Astrocyte (in vitro differentiated cells and primary cell): ENCODE measurements around the gene MAST3. TPM values are rescaled to one million over a fixed set of nuclear protein-coding genes. Genes with fewer than 3 reads are reported as not detected.

Experiments used
- DNase-seq: peaks from one replicate; pipeline ENCODE4 v3.0.0-alpha.2; 2010; ENCODE audit warnings: low read depth
- FAIRE-seq: peaks from 2 replicates; lab custom pipeline; 2011; peaks lifted over from hg19 to GRCh38; lab: Jason Lieb, UNC
- H2AFZ ChIP-seq: 2 replicates; pipeline ENCODE4 v1.6.0; 2012; ENCODE audit warnings: low read depth, low read length, inconsistent platforms
- H3K27ac ChIP-seq: 2 replicates; pipeline ENCODE4 v1.5.1; 2011; ENCODE audit warnings: low read depth, low read length, inconsistent platforms
- H3K27me3 ChIP-seq: 2 replicates; pipeline ENCODE4 v1.6.0; 2011; ENCODE audit warnings: low read length, inconsistent platforms; ENCODE audit not compliant: insufficient read depth
- H3K36me3 ChIP-seq: 2 replicates; pipeline ENCODE4 v1.5.1; 2011; ENCODE audit warnings: low read length, inconsistent platforms; ENCODE audit not compliant: insufficient read depth
- H3K4me1 ChIP-seq: 2 replicates; pipeline ENCODE4 v1.5.1; 2011; ENCODE audit warnings: low read length, inconsistent platforms; ENCODE audit not compliant: insufficient read depth
- H3K4me2 ChIP-seq: 2 replicates; pipeline ENCODE4 v1.6.0; 2012; ENCODE audit warnings: low read length, inconsistent platforms
- H3K4me3 ChIP-seq: 2 replicates; pipeline ENCODE4 v1.5.1; 2011; ENCODE audit warnings: low read depth, mild to moderate bottlenecking, low read length, inconsistent platforms; ENCODE audit not compliant: insufficient read depth
- H3K79me2 ChIP-seq: 2 replicates; pipeline ENCODE4 v1.6.0; 2012; ENCODE audit warnings: mild to moderate bottlenecking, low read length, inconsistent platforms; ENCODE audit not compliant: insufficient read depth
- H3K9ac ChIP-seq: 2 replicates; pipeline ENCODE4 v1.6.0; 2012; ENCODE audit warnings: mild to moderate bottlenecking, low read length, inconsistent platforms
- H3K9me3 ChIP-seq: 2 replicates; pipeline ENCODE4 v1.5.1; 2012; ENCODE audit warnings: low read depth, mild to moderate bottlenecking, low read length, inconsistent platforms; ENCODE audit not compliant: insufficient read depth
- H4K20me1 ChIP-seq: 2 replicates; pipeline ENCODE4 v1.6.0; 2012; ENCODE audit warnings: low read length, inconsistent platforms; ENCODE audit not compliant: insufficient read depth
- H3K27ac Mint-ChIP-seq: one replicate; pipeline ENCODE4 v1.8.0; 2021; ENCODE audit warnings: mild to moderate bottlenecking, mixed read lengths; ENCODE audit not compliant: unreplicated experiment
- H3K27me3 Mint-ChIP-seq: one replicate; pipeline ENCODE4 v1.8.0; 2021; ENCODE audit warnings: low read depth, mixed read lengths; ENCODE audit not compliant: unreplicated experiment
- H3K36me3 Mint-ChIP-seq: one replicate; pipeline ENCODE4 v1.8.0; 2021; ENCODE audit warnings: low read depth, mixed read lengths; ENCODE audit not compliant: unreplicated experiment
- H3K4me1 Mint-ChIP-seq: one replicate; pipeline ENCODE4 v1.8.0; 2021; ENCODE audit warnings: low read depth, mixed read lengths; ENCODE audit not compliant: unreplicated experiment
- H3K4me3 Mint-ChIP-seq: one replicate; pipeline ENCODE4 v1.8.0; 2021; ENCODE audit warnings: mild to moderate bottlenecking, moderate library complexity, mixed read lengths; ENCODE audit not compliant: unreplicated experiment
- H3K9me3 Mint-ChIP-seq: one replicate; pipeline ENCODE4 v1.8.0; 2021; ENCODE audit warnings: mild to moderate bottlenecking, mixed read lengths; ENCODE audit not compliant: unreplicated experiment
- EZH2 ChIP-seq: IDR thresholded peaks from 2 replicates; pipeline ENCODE4 v1.6.1; 2012; ENCODE audit warnings: mild to moderate bottlenecking, low read length, inconsistent platforms; ENCODE audit not compliant: insufficient read depth
- total RNA-seq: library from RNA; stranded (reverse); gene quantifications from 2 replicates; pipeline ENCODE4 v1.2.1, GENCODE V29; 2021
- TF ChIP-seq, protein P1 (sequence below): IDR thresholded peaks from 2 replicates; pipeline ENCODE4 v1.5.1; 2011; ENCODE audit warnings: low read depth, mild to moderate bottlenecking, inconsistent platforms, low read length, moderate library complexity; ENCODE audit not compliant: insufficient read depth

MAST3 gene
- total RNA-seq, 1 donor from 2014 or later: 5.5 TPM

GRCh38 chr19:18058208-18059009 lies 39.2 kb upstream of the MAST3 start:
- H3K4me3 Mint-ChIP-seq: no peak overlapping the region
- peak overlapping the region; percentile 49 for H3K9ac ChIP-seq
- no peaks in the 10 kb centered on the region for H3K4me1 ChIP-seq
- peaks cover 27% of the 10 kb centered on the region for H3K27me3 Mint-ChIP-seq
- no peak overlapping the region for H3K27ac ChIP-seq
- H4K20me1 ChIP-seq: no peaks in the 10 kb centered on the region
- FAIRE-seq (no peak), DNase-seq (peak; percentile 31)
- H3K27me3 ChIP-seq: no peaks in the 10 kb centered on the region
- H3K79me2 ChIP-seq: no peaks in the 10 kb centered on the region
- H3K9me3 ChIP-seq: peaks cover 3% of the 10 kb centered on the region
- H3K36me3 Mint-ChIP-seq: no peaks in the 10 kb centered on the region
- H3K27ac Mint-ChIP-seq: no peak overlapping the region
- peak overlapping the region; percentile 72 for H2AFZ ChIP-seq
- no peaks in the 10 kb centered on the region for H3K4me1 Mint-ChIP-seq
- no peaks in the 10 kb centered on the region for H3K36me3 ChIP-seq
- peak overlapping the region; percentile 80 for H3K4me2 ChIP-seq
- H3K4me3 ChIP-seq: no peak overlapping the region
- H3K9me3 Mint-ChIP-seq: no peaks in the 10 kb centered on the region
- TF ChIP-seq, protein P1, sequence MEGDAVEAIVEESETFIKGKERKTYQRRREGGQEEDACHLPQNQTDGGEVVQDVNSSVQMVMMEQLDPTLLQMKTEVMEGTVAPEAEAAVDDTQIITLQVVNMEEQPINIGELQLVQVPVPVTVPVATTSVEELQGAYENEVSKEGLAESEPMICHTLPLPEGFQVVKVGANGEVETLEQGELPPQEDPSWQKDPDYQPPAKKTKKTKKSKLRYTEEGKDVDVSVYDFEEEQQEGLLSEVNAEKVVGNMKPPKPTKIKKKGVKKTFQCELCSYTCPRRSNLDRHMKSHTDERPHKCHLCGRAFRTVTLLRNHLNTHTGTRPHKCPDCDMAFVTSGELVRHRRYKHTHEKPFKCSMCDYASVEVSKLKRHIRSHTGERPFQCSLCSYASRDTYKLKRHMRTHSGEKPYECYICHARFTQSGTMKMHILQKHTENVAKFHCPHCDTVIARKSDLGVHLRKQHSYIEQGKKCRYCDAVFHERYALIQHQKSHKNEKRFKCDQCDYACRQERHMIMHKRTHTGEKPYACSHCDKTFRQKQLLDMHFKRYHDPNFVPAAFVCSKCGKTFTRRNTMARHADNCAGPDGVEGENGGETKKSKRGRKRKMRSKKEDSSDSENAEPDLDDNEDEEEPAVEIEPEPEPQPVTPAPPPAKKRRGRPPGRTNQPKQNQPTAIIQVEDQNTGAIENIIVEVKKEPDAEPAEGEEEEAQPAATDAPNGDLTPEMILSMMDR: peak; percentile 53
- TF ChIP-seq EZH2: no peak

DNA sequence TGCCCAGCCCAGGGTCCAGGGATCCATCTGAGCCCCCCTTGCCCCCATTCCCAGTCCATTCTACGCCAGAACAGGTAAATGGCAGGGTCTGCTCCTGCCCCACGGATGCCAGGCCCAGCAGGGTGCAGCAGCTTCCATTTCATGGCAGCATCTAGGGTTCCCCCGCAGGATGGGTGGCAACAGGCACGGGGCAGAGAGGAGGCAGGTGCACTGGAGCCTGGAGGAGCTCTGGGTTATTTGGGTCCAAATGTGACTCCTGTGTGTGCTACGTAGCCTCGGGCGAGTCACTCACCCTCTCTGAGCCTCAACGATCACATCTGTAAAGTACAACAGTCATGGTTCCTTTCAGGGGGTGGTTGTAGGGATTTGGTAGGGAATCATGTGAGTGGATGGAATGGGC lies 38.3 kb upstream of the MAST3 start:
- peaks cover 24% of the 10 kb centered on the region for H3K27me3 Mint-ChIP-seq
- H3K4me1 ChIP-seq: no peaks in the 10 kb centered on the region
- no peaks in the 10 kb centered on the region for H3K4me1 Mint-ChIP-seq
- no peak overlapping the region for H3K4me2 ChIP-seq
- H3K27ac Mint-ChIP-seq: no peak overlapping the region
- H3K9me3 ChIP-seq: peaks cover 3% of the 10 kb centered on the region
- no peaks in the 10 kb centered on the region for H3K27me3 ChIP-seq
- H3K36me3 Mint-ChIP-seq: no peaks in the 10 kb centered on the region
- H3K79me2 ChIP-seq: no peaks in the 10 kb centered on the region
- TF ChIP-seq, protein P1: no peak
- TF ChIP-seq EZH2: no peak
- H3K9me3 Mint-ChIP-seq: no peaks in the 10 kb centered on the region
- H3K27ac ChIP-seq: no peak overlapping the region
- H3K4me3 ChIP-seq: no peak overlapping the region
- H3K36me3 ChIP-seq: no peaks in the 10 kb centered on the region
- H2AFZ ChIP-seq: no peak overlapping the region
- H4K20me1 ChIP-seq: no peaks in the 10 kb centered on the region
- no peak overlapping the region for H3K4me3 Mint-ChIP-seq
- DNase-seq: no peak
- FAIRE-seq: no peak
- H3K9ac ChIP-seq: no peak overlapping the region

GRCh38 chr19:18059902-18060301 lies 37.7 kb upstream of the MAST3 start:
- peaks cover 25% of the 10 kb centered on the region for H3K27me3 Mint-ChIP-seq
- Histone ChIP-seq H3K4me2 (no peak overlapping the region), H4K20me1 (no peaks in the 10 kb centered on the region), H3K9me3 (peaks cover 3% of the 10 kb centered on the region), H2AFZ (no peak overlapping the region), H3K9ac (no peak overlapping the region), H3K4me3 (no peak overlapping the region), H3K4me1 (no peaks in the 10 kb centered on the region), H3K27me3 (no peaks in the 10 kb centered on the region), H3K27ac (no peak overlapping the region), H3K36me3 (no peaks in the 10 kb centered on the region), H3K79me2 (no peaks in the 10 kb centered on the region)
- TF ChIP-seq EZH2: no peak
- TF ChIP-seq, protein P1: no peak
- DNase-seq: no peak
- no peaks in the 10 kb centered on the region for H3K36me3 Mint-ChIP-seq
- H3K9me3 Mint-ChIP-seq: no peaks in the 10 kb centered on the region
- FAIRE-seq: no peak
- H3K4me3 Mint-ChIP-seq: no peak overlapping the region
- H3K27ac Mint-ChIP-seq: no peak overlapping the region
- H3K4me1 Mint-ChIP-seq: no peaks in the 10 kb centered on the region
